GM23248 (cell line): ENCODE data around the gene CLGN.

Experiments
- EZH2 ChIP-seq: fragments of 200-600 bp; sonication (generic); IDR thresholded peaks from 2 replicates; pipeline ENCODE4 v1.6.1; 2018; ENCODE audit warnings: antibody characterized with exemption, mild to moderate bottlenecking; ENCODE audit not compliant: insufficient read depth, poor library complexity, severe bottlenecking
- EZH2phosphoT487 ChIP-seq: fragments of 200-600 bp; sonication (generic); IDR thresholded peaks from 2 replicates; pipeline ENCODE4 v1.6.1; 2018; ENCODE audit warnings: antibody characterized with exemption, moderate library complexity, mild to moderate bottlenecking, low read depth; ENCODE audit not compliant: insufficient read depth

- no peak for TF ChIP-seq EZH2phosphoT487
- TF ChIP-seq EZH2: no peak
These were observed 53.3 kb downstream of the CLGN start for GRCh38 chr4:140374130-140374477.
